Kidney tubule cell (primary cell): ENCODE measurements around the gene TMPRSS3.

Experiments used
- DNase-seq: peaks from one replicate; pipeline ENCODE4 v3.0.0-alpha.2; 2018; ENCODE audit warnings: low spot score

Gene TMPRSS3

DNA sequence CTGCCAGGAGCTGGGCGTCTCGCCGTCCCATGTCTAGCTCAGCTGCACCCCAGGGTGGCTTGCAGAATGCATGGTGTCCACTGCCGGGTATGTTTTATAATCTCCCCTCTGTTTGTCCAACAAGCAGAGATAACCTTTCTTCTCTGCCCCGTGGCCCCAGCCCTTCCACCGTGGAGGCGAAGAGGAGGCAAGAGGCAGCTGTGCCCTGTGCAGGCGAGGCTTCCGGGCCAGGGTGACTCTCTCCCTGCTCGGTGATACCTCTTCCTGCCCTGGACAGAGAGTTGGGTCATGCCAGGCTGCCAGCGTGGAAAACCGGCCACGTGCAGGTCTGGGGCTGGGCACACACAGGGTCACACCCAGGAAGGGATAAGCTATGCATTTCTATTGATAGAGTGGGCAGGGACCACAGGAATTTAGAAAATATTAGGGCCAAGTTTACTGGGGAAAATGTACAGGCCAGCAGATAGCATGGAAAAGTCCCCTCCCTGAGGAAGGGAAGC lies 44.9 kb downstream of the TMPRSS3 start, which contains the start of gene TFF2:
TSS of gene TFF2 (minus strand) at position 68 of the 500 bp plus-strand sequence. CDS start at position 31, 37 bp downstream.
- peak; percentile 17 for DNase-seq

- no peak for DNase-seq
Observed at GRCh38 chr21:42350318-42350910, 45.4 kb downstream of the TMPRSS3 start.

- DNase-seq, result no peak
Observed at GRCh38 chr21:42349420-42350317, 46.2 kb downstream of the TMPRSS3 start.

DNA sequence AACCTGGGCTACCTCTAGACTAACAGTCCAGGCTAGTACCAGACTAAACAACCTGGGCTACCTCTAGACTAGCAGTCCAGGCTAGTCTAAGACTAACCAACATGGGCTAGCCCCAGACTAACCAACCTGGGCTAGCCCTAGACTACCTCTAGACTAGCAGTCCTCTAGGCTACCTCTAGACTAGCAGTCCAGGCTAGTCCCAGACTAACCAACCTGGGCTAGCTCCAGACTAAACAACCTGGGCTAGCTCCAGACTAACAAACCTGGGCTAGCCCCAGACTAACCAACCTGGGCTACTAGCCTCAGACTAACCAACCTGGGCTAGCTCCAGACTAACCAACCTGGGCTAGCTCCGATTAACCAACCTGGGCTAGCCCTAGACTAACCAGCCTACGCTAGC lies 47.1 kb downstream of the TMPRSS3 start:
- DNase-seq, result no peak

- no peak for DNase-seq
Observed at GRCh38 chr21:42347601-42348327, 48.1 kb downstream of the TMPRSS3 start.

- no peak for DNase-seq
Observed at GRCh38 chr21:42346866-42347600, 48.8 kb downstream of the TMPRSS3 start.

GRCh38 chr21:42346441-42346840 lies 49.4 kb downstream of the TMPRSS3 start:
- no peak for DNase-seq

DNA sequence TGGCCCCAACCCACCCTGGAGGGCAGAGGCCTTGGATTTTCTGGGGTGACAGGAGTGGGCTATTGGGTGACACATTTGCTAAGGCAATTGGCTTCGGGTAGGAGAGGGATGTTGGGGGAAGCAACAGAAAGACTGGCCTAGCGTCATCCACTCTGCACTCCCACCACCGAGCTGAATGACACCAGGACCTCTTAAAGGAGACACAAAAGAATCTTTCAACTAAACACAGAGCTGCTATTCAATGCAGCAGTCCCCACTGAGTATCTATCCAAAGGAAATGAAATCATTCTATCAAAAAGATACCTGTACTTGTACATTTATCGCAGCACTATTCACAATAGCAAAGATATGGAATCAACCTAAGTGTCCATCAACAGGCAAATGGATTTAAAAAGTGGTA lies 51.2 kb downstream of the TMPRSS3 start:
- no peak for DNase-seq

- no peak for DNase-seq
Observed at GRCh38 chr21:42343963-42344510, 51.8 kb downstream of the TMPRSS3 start.

- no peak for DNase-seq
Observed at GRCh38 chr21:42343556-42343955, 52.3 kb downstream of the TMPRSS3 start.

DNA sequence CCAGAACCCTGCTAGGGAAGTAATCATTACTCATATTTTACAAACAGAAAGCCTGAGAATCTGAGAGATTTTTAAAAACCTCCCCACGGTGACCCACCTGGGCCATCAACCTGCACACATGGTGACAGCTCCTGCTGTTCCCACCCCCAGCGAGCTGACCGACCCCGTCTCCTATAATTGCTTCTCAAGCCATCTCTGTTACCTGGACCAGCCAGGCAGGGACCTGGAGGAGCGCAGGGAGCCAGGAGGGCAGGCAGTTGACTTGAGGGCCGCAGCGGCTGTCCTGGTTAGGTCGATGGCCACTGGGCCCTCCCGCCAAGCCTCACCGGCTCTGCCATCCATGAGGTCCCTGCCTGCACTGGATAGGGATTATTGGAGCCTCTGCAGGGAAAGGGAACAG lies 52.8 kb downstream of the TMPRSS3 start:
- no peak for DNase-seq

DNA sequence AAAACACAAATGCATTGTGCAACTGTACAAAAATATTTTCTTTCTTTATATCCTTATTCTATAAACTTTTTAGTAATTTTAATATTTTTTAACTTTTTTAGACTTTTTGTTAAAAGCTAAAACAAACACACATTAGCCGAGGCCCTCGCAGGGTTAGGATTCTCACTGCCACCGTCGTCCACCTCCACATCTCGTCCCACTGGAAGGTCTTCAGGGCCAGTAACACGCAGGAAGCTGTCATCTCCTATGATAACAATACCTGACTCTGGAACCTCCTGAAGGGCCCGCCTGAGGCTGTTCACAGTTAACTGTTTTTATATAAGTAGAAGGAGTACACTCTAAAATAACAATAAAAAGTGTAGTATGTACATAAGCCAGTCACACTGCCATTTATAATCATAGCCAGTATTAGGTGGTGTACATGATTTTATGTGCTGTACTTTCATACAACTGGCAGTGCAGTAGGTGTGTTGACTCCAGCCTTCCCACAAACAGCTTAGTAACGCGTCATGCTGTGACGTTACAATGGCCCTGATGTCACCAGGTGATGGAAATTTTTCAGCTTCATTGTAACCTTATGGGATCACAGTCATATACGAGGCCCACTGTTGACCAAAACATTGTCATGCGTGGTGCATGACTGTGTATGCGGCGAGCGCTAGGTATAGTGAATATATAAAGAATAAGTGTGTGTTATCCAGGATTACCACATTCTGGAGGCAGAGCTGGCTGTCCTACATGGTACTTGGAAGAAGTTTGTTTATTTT lies 53.9 kb downstream of the TMPRSS3 start:
- DNase-seq, result no peak

DNA sequence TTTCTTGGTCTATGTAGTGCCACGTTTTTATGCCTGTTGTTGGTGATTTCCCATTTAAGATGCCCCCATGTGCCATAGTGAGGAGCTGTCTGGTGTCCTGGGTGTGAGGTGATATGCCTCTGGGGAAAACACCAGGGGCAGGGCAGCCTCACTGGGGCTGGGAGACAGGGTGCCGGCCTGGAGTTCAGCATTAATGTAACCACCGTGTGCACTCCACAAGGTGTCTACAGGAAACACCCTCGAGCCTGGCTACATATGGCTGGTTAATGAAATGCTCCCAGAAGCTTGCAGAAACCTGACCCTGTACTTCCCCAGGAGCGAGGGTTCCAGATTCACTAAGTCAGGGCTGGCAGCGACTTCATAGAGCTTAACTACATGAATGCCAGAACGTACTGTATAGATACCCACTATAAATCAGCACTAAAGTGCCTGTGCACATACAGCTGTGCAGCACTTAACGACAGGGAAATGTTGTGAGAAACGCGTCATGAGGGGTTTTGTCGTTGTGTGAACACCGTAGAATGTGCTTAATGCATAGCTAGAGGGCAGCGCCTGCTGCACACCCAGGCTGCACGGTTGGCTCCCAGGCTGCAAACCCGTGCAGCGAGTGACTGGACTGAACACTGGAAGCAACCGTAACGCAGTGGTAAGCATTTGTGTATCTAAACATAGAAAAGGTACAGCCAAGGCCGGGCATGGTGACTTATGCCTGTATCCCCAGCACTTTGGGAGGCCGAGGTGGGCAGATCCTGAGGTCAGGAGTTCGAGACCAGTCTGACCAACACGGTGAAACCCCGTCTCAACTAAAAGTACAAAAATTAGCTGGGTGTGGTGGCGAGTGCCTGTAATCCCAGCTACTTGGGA lies 55.4 kb downstream of the TMPRSS3 start:
- DNase-seq, result no peak

- DNase-seq, result no peak
Observed at GRCh38 chr21:42338729-42339715, 56.8 kb downstream of the TMPRSS3 start.

DNA sequence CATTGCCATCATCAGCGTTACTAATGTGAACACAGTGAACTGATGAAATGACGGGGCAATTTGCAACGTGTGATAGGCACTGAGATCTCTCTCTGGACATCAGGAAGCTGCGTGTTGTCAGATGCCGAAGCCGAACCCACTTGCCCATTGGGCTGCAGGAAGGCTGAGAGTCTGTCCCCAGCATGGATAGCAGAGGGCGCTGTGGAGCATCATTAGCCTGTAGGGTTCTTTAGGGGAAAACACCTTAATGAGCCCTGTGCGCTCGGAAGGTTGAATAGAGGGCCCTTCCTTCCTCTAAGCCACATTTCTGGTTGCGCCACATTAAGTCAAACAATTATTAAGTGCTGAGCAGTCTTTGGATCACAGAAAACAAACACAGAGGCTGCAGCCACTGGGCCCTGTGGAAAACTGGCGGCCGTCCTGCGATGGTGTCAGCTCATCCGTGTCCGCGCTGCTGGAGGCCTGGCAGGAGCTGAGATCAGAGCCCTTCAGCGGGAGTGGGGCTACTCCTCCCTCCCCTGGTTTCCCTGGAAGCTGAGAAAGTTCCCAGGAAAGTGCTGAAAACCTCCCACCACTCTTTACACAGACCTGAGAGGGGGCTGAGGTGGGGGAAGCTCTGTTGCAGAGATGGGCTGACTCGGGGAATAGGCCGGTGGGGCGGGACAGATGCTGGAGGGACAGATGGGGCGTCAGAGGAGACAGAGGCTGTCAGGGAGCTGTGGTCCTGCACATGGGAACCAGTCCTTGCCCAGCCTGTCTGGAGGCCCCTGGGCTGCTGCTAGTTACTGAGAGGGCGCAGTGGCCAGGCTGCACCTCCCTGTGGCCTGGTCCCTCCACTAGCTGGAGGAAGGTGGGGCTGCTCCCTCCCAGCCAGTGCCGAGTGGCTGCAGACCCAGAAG lies 57.8 kb downstream of the TMPRSS3 start:
- DNase-seq, result peak; percentile 91

- no peak for DNase-seq
Observed at GRCh38 chr21:42337276-42337675, 58.6 kb downstream of the TMPRSS3 start.

GRCh38 chr21:42336054-42336453 lies 59.8 kb downstream of the TMPRSS3 start:
- peak; percentile 24 for DNase-seq
